Measurements from ENCODE around the gene LCN10. TPM values are rescaled to one million over a fixed set of nuclear protein-coding genes. Genes with fewer than 3 reads are reported as not detected.

The LCN10 gene
- total and polyA plus RNA-seq, 2 of the 13 experiments (the other 11 are each of a cell fraction or from before 2014, with no cell fraction given): 0.53 to 0.61 TPM

DNA sequence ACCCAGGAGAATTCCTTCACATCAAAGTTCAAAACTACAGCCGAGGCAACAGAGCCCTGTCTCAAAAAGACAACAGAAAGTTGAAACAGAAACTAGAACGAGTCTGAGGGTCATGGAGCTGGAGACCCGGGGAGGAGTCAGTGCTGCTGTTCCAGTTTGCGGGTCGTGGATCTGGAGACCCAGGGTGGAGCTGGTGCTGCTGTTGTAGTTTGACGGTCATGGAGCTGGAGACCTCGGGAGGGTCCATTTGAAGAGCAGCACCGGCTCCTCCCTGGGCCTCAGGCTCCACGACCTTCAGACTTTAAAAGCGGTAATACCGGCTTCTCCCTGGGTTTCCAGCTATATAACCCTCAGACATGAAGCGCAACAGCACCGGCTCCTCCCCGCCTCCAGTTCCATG is 34.6 kb upstream of the LCN10 start (continued):
- TF ChIP-seq ZNF263 (CRISPR knock-in tag; IDR thresholded peaks at IDR 0.05): peak; percentile 56; the same call in 1 of the 2 replicates
- TF ChIP-seq ZNF292 (CRISPR knock-in tag; IDR thresholded peaks at IDR 0.05; ENCODE audit: borderline replicate concordance, low read depth): no peak; the same call in 1 of the 2 replicates
- TF ChIP-seq MAZ (IDR thresholded peaks at IDR 0.05; ENCODE audit: borderline replicate concordance, low read depth, low read length): no peak
- peak; percentile 38; the same call in 1 of the 2 replicates for TF ChIP-seq MAZ (CRISPR knock-in tag; IDR thresholded peaks at IDR 0.05; ENCODE audit: low read depth)
- no peak for TF ChIP-seq PTBP1 (IDR thresholded peaks at IDR 0.05; ENCODE audit: low read depth, low read length, poor library complexity, severe bottlenecking)
- no peak for TF ChIP-seq LCORL (IDR thresholded peaks at IDR 0.05)
- peak; percentile 57; the same call in 1 of the 2 replicates for TF ChIP-seq LCORL (CRISPR knock-in tag; IDR thresholded peaks at IDR 0.05)
- TF ChIP-seq SETDB1 (CRISPR knock-in tag; IDR thresholded peaks at IDR 0.05; ENCODE audit: borderline replicate concordance): no peak
- TF ChIP-seq ZSCAN25 (CRISPR knock-in tag; IDR thresholded peaks at IDR 0.05): no peak
- no peak for TF ChIP-seq SRSF9 (IDR thresholded peaks at IDR 0.05; ENCODE audit: borderline replicate concordance, insufficient read depth, low read depth, low read length, poor library complexity, severe bottlenecking)
- no peak for TF ChIP-seq RAD51 (IDR thresholded peaks at IDR 0.05; ENCODE audit: borderline replicate concordance)
- no peak for TF ChIP-seq MZF1 (CRISPR knock-in tag; IDR thresholded peaks at IDR 0.05; ENCODE audit: borderline replicate concordance)
- TF ChIP-seq ZNF431 (CRISPR knock-in tag; IDR thresholded peaks at IDR 0.05; ENCODE audit: borderline replicate concordance, low read depth): no peak
- no peak for TF ChIP-seq NFE2L1 (CRISPR knock-in tag; IDR thresholded peaks at IDR 0.05; ENCODE audit: borderline replicate concordance)
- TF ChIP-seq ZNF460 (CRISPR knock-in tag; IDR thresholded peaks at IDR 0.05; ENCODE audit: borderline replicate concordance): no peak
- TF ChIP-seq HNF4G (IDR thresholded peaks at IDR 0.05; ENCODE audit: borderline replicate concordance, low read depth, low read length): peak; percentile 53; the same call in 1 of the 2 replicates
- no peak for TF ChIP-seq HNF4G (CRISPR knock-in tag; IDR thresholded peaks at IDR 0.05; ENCODE audit: borderline replicate concordance, low read depth)
- TF ChIP-seq ARNT (IDR thresholded peaks at IDR 0.05): no peak
- TF ChIP-seq ZMYM4 (CRISPR knock-in tag; IDR thresholded peaks at IDR 0.05): 0 out of 2 replicates have a peak, but pooled peaks have one; percentile 26
- no peak for TF ChIP-seq ZNF567 (CRISPR knock-in tag; IDR thresholded peaks at IDR 0.05; ENCODE audit: borderline replicate concordance)
- peak; percentile 30; the same call in 1 of the 2 replicates for TF ChIP-seq PITX1 (CRISPR knock-in tag; IDR thresholded peaks at IDR 0.05)
- TF ChIP-seq YY1 (IDR thresholded peaks at IDR 0.05; ENCODE audit: insufficient read depth, insufficient replicate concordance, low read depth, low read length): peak; percentile 32
- TF ChIP-seq, protein P1, sequence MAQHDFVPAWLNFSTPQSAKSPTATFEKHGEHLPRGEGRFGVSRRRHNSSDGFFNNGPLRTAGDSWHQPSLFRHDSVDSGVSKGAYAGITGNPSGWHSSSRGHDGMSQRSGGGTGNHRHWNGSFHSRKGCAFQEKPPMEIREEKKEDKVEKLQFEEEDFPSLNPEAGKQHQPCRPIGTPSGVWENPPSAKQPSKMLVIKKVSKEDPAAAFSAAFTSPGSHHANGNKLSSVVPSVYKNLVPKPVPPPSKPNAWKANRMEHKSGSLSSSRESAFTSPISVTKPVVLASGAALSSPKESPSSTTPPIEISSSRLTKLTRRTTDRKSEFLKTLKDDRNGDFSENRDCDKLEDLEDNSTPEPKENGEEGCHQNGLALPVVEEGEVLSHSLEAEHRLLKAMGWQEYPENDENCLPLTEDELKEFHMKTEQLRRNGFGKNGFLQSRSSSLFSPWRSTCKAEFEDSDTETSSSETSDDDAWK (CRISPR knock-in tag; IDR thresholded peaks at IDR 0.05): no peak
- TF ChIP-seq SALL1 (CRISPR knock-in tag; IDR thresholded peaks at IDR 0.05): peak; percentile 10; the same call in 1 of the 2 replicates
- no peak for TF ChIP-seq JARID2 (CRISPR knock-in tag; IDR thresholded peaks at IDR 0.05; ENCODE audit: insufficient replicate concordance)
- no peak for TF ChIP-seq ARNT2 (CRISPR knock-in tag; IDR thresholded peaks at IDR 0.05; ENCODE audit: low read depth)
- TF ChIP-seq, protein P2, sequence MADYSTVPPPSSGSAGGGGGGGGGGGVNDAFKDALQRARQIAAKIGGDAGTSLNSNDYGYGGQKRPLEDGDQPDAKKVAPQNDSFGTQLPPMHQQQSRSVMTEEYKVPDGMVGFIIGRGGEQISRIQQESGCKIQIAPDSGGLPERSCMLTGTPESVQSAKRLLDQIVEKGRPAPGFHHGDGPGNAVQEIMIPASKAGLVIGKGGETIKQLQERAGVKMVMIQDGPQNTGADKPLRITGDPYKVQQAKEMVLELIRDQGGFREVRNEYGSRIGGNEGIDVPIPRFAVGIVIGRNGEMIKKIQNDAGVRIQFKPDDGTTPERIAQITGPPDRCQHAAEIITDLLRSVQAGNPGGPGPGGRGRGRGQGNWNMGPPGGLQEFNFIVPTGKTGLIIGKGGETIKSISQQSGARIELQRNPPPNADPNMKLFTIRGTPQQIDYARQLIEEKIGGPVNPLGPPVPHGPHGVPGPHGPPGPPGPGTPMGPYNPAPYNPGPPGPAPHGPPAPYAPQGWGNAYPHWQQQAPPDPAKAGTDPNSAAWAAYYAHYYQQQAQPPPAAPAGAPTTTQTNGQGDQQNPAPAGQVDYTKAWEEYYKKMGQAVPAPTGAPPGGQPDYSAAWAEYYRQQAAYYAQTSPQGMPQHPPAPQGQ (CRISPR knock-in tag; IDR thresholded peaks at IDR 0.05; ENCODE audit: borderline replicate concordance): no peak
- no peak for TF ChIP-seq ZNF569 (CRISPR knock-in tag; IDR thresholded peaks at IDR 0.05; ENCODE audit: borderline replicate concordance)
